GM12878 (cell line): ENCODE data around the gene RGMB. TPM values are rescaled to one million over a fixed set of nuclear protein-coding genes. Genes with fewer than 3 reads are reported as not detected.

Experiments
- ATAC-seq: fragments of 200-7000 bp; cut with Tn5 transposase; 3 replicates; pipeline ENCODE4 v1.9.1; 2020; ENCODE audit warnings: mild to moderate bottlenecking, moderate library complexity
- BruUV-seq: library from RNA; stranded (reverse); fragments of 400-500 nt; replicated peaks from 2 replicates; lab custom pipeline; 2021; lab: Mats Ljungman, UMichigan
- CTCF ChIA-PET: fragments of 300-600 bp; sonication (Branson Sonifier 250); formaldehyde crosslinking; extraction: SDS; loops from one replicate; lab custom pipeline; 2021; ENCODE audit warnings: inconsistent platforms; lab: Yijun Ruan, JAX
- POLR2A ChIA-PET: fragments of 350-600 bp; formaldehyde crosslinking; extraction: SDS; loops from one replicate; lab custom pipeline; 2021; ENCODE audit warnings: inconsistent platforms; lab: Charles Lee
- RAD21 ChIA-PET: fragments of 300-600 bp; sonication (Branson Sonifier 250); formaldehyde crosslinking; loops from one replicate; lab custom pipeline; 2023; ENCODE audit warnings: antibody characterized with exemption; ENCODE audit not compliant: unreplicated experiment; lab: Charles Lee
- SMC1A ChIA-PET: fragments of 300-600 bp; sonication (Branson Sonifier 250); formaldehyde crosslinking; loops from one replicate; lab custom pipeline; 2023; ENCODE audit not compliant: unreplicated experiment, uncharacterized antibody; lab: Charles Lee
- DNase-seq: peaks from one replicate; pipeline ENCODE4 v3.0.0-alpha.2; 2011; ENCODE audit warnings: low read depth, low spot score
- FAIRE-seq: peaks from 3 replicates; lab custom pipeline; 2011; peaks lifted over from hg19 to GRCh38; lab: Jason Lieb, UNC
- H2AFZ ChIP-seq: 2 replicates; pipeline ENCODE4 v1.6.0; 2011; ENCODE audit warnings: low read depth, low read length, control low read depth; ENCODE audit not compliant: control insufficient read depth
- H3K27ac ChIP-seq: 2 replicates; pipeline ENCODE4 v1.5.1; 2011; ENCODE audit warnings: control low read depth; ENCODE audit not compliant: control insufficient read depth, insufficient read depth
- H3K27me3 ChIP-seq, 2 experiments: replicated peaks in 1 of 2; 2 replicates each; pipeline versions ENCODE4 v1.6.0 to v1.6.1; 2011; ENCODE audit warnings: low read length in 1 of 2; ENCODE audit not compliant: control insufficient read depth in 2 of 2, insufficient read depth in 2 of 2
- H3K36me3 ChIP-seq, 2 experiments: 2 replicates each; pipeline ENCODE4 v1.5.1; 2011; ENCODE audit warnings: low read length in 1 of 2; ENCODE audit not compliant: control insufficient read depth in 2 of 2, insufficient read depth in 2 of 2
- H3K4me1 ChIP-seq: 2 replicates; pipeline ENCODE4 v1.6.1; 2011; ENCODE audit warnings: mild to moderate bottlenecking, low read length, moderate library complexity, mixed read lengths; ENCODE audit not compliant: control insufficient read depth, insufficient read depth
- H3K4me2 ChIP-seq: 2 replicates; pipeline ENCODE4 v1.6.0; 2011; ENCODE audit warnings: control low read depth; ENCODE audit not compliant: control insufficient read depth, insufficient read depth
- H3K4me3 ChIP-seq: fragments of 200-600 bp; sonication (generic); 2 replicates; pipeline ENCODE4 v1.5.1; 2016
- H3K79me2 ChIP-seq: 2 replicates; pipeline ENCODE4 v1.6.0; 2011; ENCODE audit warnings: low read length; ENCODE audit not compliant: control insufficient read depth, insufficient read depth
- H3K9ac ChIP-seq: 2 replicates; pipeline ENCODE4 v1.8.0; 2011; ENCODE audit warnings: low read length, control low read depth, mixed read lengths; ENCODE audit not compliant: control insufficient read depth, insufficient read depth
- H3K9me3 ChIP-seq: replicated peaks from 3 replicates; pipeline ENCODE4 v1.5.1; 2011; ENCODE audit warnings: mild to moderate bottlenecking, low read length; ENCODE audit not compliant: control insufficient read depth, insufficient read depth
- H4K20me1 ChIP-seq: 2 replicates; pipeline ENCODE4 v1.6.0; 2011; ENCODE audit not compliant: control insufficient read depth, insufficient read depth
- BMI1 ChIP-seq: fragments of 450-650 bp; IDR thresholded peaks from 2 replicates; pipeline ENCODE4 v1.6.1; 2016; ENCODE audit warnings: mild to moderate bottlenecking, moderate library complexity, borderline replicate concordance
- GATAD2B ChIP-seq: fragments of 450-650 bp; conservative IDR thresholded peaks from 2 replicates; pipeline ENCODE4 v1.6.1; 2017; ENCODE audit warnings: low read depth, mild to moderate bottlenecking, moderate library complexity
- SMARCA5 ChIP-seq: fragments of 450-650 bp; IDR thresholded peaks from 2 replicates; pipeline ENCODE4 v1.6.1; 2017; ENCODE audit warnings: mild to moderate bottlenecking
- SUZ12 ChIP-seq: fragments of 200-600 bp; sonication (generic); IDR thresholded peaks from one replicate; pipeline ENCODE4 v1.6.1; 2018; ENCODE audit warnings: antibody characterized with exemption, mild to moderate bottlenecking; ENCODE audit not compliant: unreplicated experiment
- WGBS: methylation state at CpG from one replicate; pipeline ENCODE4 v1.1.6; 2016; ENCODE audit warnings: low lambda C conversion rate; ENCODE audit not compliant: insufficient replicate concordance, insufficient coverage; ENCODE audit errors: missing lambda C conversion rate; 5-methylcytosine and 5-hydroxymethylcytosine counted together
- in situ Hi-C: fragments of 300-500 bp; cut with MboI; formaldehyde crosslinking; loops from 9 replicates; pipeline ENCODE4 v1.14.3; 2018; ENCODE audit warnings: mixed read lengths
- intact Hi-C: fragments of 100-400 bp; cut with micrococcal nuclease; formaldehyde crosslinking; loops from one replicate; pipeline ENCODE4 v1.14.2; 2022; ENCODE audit not compliant: unreplicated experiment
- polyA plus RNA-seq, 11 experiments: library from polyadenylated mRNA; depleted of rRNA in 4 of 11; unstranded in 6 of 11; stranded (reverse) in 5 of 11; fragments of >200 nt; fragmentation: Nextera tagmentation in 4 of 11; fragmentation: Illumina TruSeq in 1 of 11; extraction: Ambion mirVana in 4 of 11; extraction: Trizol in 1 of 11; gene quantifications; 1 replicate in 1 of 11; 2 replicates in 10 of 11; pipeline versions ENCODE4 v1.2.1 to v1.2.3, GENCODE V29; 2011 to 2016; ENCODE audit warnings: inconsistent platforms in 2 of 11, missing spikeins in 2 of 11, low read depth in 1 of 11
- total RNA-seq, 4 experiments: library from RNA; depleted of rRNA in 3 of 4; stranded (reverse); fragments of >200 nt in 3 of 4; fragmentation: Illumina TruSeq in 1 of 4; extraction: Trizol in 1 of 4; gene quantifications; 2 replicates each; pipeline versions ENCODE4 v1.2.1 to v1.2.3, GENCODE V29; 2013 to 2021
- TF ChIP-seq, protein P1 (sequence below): fragments of 450-650 bp; IDR thresholded peaks from 2 replicates; pipeline ENCODE4 v1.6.1; 2017; ENCODE audit warnings: antibody characterized with exemption, mild to moderate bottlenecking, moderate library complexity
- TF ChIP-seq, protein P2 (sequence below): IDR thresholded peaks from 2 replicates; pipeline ENCODE4 v1.6.1; 2012; ENCODE audit warnings: low read length, inconsistent platforms

The RGMB gene
- total and polyA plus RNA-seq, 10 of the 15 experiments (the other 5 are each of a cell fraction or from before 2014, with no cell fraction given): 1.3 to 15.3 (median 7.4) TPM

DNA sequence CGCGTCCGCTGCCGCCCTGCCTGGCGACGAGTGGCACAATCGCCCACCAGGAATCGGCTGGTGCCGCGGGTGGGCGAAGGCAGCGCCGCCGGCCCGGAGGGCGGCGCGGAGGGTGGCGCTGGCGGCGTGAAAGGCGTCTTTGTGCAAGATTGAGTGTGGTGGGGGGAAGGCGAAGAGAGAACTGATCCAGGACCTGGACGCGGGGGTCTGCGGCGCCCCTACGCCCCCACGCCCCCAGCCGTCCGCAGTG lies 4.6 kb upstream of the RGMB start:
- BruUV-seq: no TSS peak
- no peak for ATAC-seq
- POLR2A ChIA-PET: no interaction called here
- SMC1A ChIA-PET: interaction anchor here (0.7 to 5.3 kb wide), 13 partner anchors 9 to 1472 kb away, joined by 3 to 24 read pairs (median 5); no protein-coding TSS in a partner anchor
- CTCF ChIA-PET: interaction anchor here (0.6 to 7.5 kb wide), 45 partner anchors 9 to 1599 kb away, joined by 3 to 104 read pairs (median 4); no protein-coding TSS in a partner anchor
- no peaks in the 10 kb centered on the region for H4K20me1 ChIP-seq
- no peak for DNase-seq
- no peaks in the 10 kb centered on the region for H3K9me3 ChIP-seq
- peaks cover 3 to 9% of the 10 kb centered on the region in 2 experiments; a peak in 3 of 4 replicates for H3K27me3 ChIP-seq
- H3K4me3 ChIP-seq: peak overlapping the region; percentile 79
- H3K4me1 ChIP-seq: peaks cover 12% of the 10 kb centered on the region
- TF ChIP-seq BMI1 (no peak), SUZ12 (peak; percentile 69), SMARCA5 (0 out of 2 replicates have a peak, but pooled peaks have one; percentile 17)
- RAD21 ChIA-PET: interaction anchor here (0.6 to 2.9 kb wide), 9 partner anchors 9 to 1600 kb away, joined by 3 to 14 read pairs (median 4); no protein-coding TSS in a partner anchor
- FAIRE-seq: no peak
- no peaks in the 10 kb centered on the region for H3K36me3 ChIP-seq
- H3K79me2 ChIP-seq: no peaks in the 10 kb centered on the region; the same call in 1 of the 2 replicates
- peak overlapping the region; percentile 92 for H3K4me2 ChIP-seq
- in situ Hi-C loops (no loop called here), intact Hi-C loops (loop anchor here (1.0 to 5.0 kb wide), 5 partner anchors 27 to 1472 kb away; no protein-coding TSS in a partner anchor)
- H3K27ac ChIP-seq: no peak overlapping the region
- under 1% methylated on average over 26 of the region's 31 CpGs for WGBS
- peak overlapping the region; percentile 24; the same call in 1 of the 2 replicates for H2AFZ ChIP-seq
- no peak overlapping the region for H3K9ac ChIP-seq

DNA sequence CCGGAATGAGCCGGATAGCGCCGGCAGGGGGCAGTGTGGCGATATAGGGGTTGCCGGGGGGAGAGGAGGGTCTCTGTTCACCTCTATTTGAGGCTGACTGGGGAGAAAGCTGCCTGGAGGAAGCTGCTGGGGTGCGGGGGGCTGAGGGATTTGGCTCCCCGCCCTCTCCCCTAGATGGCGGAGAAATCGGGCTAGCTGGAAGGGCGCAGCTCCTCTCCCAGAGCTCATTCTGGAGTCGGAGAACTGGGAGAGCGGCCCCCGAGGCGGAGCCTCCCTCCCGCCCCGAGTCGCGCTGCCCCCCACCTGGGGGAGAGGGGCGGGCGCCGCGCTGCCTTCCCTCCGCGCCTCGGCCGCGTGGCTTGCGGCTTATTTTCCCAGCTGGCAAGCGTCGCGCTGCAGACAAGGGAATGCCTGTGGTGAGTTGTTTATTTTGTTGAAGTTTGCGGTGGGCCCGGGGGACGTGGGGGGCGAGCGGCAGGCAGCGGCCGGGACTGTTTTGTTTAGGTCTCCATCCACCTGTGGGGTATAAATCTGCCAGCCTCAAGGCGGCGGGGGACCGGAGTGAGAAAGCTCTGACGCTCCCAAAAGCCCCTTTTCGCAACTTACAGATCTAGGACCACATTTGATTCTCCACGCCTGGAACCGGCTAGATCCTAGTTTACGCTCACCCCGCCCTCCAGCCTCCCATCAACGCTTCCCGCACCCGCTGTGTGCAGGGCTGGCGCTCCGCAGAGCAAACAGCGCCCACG lies 4.1 kb upstream of the RGMB start:
- Histone ChIP-seq H3K27me3 (peaks cover 3 to 9% of the 10 kb centered on the region in 2 experiments; a peak in 3 of 4 replicates), H3K79me2 (peaks cover 2% of the 10 kb centered on the region), H3K4me3 (peak overlapping the region; percentile 79), H3K27ac (no peak overlapping the region), H3K4me2 (peak overlapping the region; percentile 92), H3K36me3 (no peaks in the 10 kb centered on the region), H3K9me3 (no peaks in the 10 kb centered on the region), H3K9ac (peak overlapping the region; percentile 41), H2AFZ (peak overlapping the region; percentile 81), H4K20me1 (no peaks in the 10 kb centered on the region), H3K4me1 (peaks cover 12% of the 10 kb centered on the region)
- in situ Hi-C loops: no loop called here
- RAD21 ChIA-PET: interaction anchor here (0.6 to 2.9 kb wide), 11 partner anchors 9 to 1600 kb away, joined by 3 to 14 read pairs (median 4); no protein-coding TSS in a partner anchor
- BruUV-seq: no TSS peak
- WGBS: under 1% methylated on average over 49 of the region's 55 CpGs
- FAIRE-seq (no peak), ATAC-seq (peak; percentile 4), DNase-seq (no peak)
- SMC1A ChIA-PET: interaction anchor here (0.7 to 5.3 kb wide), 13 partner anchors 8 to 1472 kb away, joined by 3 to 24 read pairs (median 5); no protein-coding TSS in a partner anchor
- intact Hi-C loops: loop anchor here (2.0 to 5.0 kb wide), 4 partner anchors 57 to 1472 kb away; no protein-coding TSS in a partner anchor
- CTCF ChIA-PET: interaction anchor here (0.6 to 7.5 kb wide), 45 partner anchors 8 to 1538 kb away, joined by 3 to 104 read pairs (median 4); no protein-coding TSS in a partner anchor
- POLR2A ChIA-PET: no interaction called here
- TF ChIP-seq, protein P1, sequence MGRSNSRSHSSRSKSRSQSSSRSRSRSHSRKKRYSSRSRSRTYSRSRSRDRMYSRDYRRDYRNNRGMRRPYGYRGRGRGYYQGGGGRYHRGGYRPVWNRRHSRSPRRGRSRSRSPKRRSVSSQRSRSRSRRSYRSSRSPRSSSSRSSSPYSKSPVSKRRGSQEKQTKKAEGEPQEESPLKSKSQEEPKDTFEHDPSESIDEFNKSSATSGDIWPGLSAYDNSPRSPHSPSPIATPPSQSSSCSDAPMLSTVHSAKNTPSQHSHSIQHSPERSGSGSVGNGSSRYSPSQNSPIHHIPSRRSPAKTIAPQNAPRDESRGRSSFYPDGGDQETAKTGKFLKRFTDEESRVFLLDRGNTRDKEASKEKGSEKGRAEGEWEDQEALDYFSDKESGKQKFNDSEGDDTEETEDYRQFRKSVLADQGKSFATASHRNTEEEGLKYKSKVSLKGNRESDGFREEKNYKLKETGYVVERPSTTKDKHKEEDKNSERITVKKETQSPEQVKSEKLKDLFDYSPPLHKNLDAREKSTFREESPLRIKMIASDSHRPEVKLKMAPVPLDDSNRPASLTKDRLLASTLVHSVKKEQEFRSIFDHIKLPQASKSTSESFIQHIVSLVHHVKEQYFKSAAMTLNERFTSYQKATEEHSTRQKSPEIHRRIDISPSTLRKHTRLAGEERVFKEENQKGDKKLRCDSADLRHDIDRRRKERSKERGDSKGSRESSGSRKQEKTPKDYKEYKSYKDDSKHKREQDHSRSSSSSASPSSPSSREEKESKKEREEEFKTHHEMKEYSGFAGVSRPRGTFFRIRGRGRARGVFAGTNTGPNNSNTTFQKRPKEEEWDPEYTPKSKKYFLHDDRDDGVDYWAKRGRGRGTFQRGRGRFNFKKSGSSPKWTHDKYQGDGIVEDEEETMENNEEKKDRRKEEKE: no peak
- TF ChIP-seq, protein P2, sequence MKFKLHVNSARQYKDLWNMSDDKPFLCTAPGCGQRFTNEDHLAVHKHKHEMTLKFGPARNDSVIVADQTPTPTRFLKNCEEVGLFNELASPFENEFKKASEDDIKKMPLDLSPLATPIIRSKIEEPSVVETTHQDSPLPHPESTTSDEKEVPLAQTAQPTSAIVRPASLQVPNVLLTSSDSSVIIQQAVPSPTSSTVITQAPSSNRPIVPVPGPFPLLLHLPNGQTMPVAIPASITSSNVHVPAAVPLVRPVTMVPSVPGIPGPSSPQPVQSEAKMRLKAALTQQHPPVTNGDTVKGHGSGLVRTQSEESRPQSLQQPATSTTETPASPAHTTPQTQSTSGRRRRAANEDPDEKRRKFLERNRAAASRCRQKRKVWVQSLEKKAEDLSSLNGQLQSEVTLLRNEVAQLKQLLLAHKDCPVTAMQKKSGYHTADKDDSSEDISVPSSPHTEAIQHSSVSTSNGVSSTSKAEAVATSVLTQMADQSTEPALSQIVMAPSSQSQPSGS: no peak
- no peak for TF ChIP-seq GATAD2B
